AG04450 (cell line): ENCODE measurements around the gene POC1B. TPM values are rescaled to one million over a fixed set of nuclear protein-coding genes. Genes with fewer than 3 reads are reported as not detected.

Experiments used
- CTCF ChIA-PET: fragments of 300-600, 350-600 bp; formaldehyde crosslinking; extraction: SDS; loops from one replicate; lab custom pipeline; 2022; ENCODE audit warnings: antibody characterized with exemption, inconsistent platforms; lab: Charles Lee
- POLR2A ChIA-PET: fragments of 350-600 bp; formaldehyde crosslinking; extraction: SDS; loops from one replicate; lab custom pipeline; 2021; ENCODE audit warnings: antibody characterized with exemption, inconsistent platforms; lab: Yijun Ruan, JAX
- DNase-seq: peaks from one replicate; pipeline ENCODE4 v3.0.0-alpha.2; 2011; ENCODE audit warnings: low read depth, low spot score
- H3K27ac ChIP-seq: one replicate; pipeline ENCODE4 v1.5.1; 2012; ENCODE audit warnings: low read depth, low read length, control low read depth
- H3K27me3 ChIP-seq: one replicate; pipeline ENCODE4 v1.6.0; 2012; ENCODE audit warnings: low read length; ENCODE audit not compliant: control insufficient read depth, insufficient read depth
- H3K4me3 ChIP-seq: 2 replicates; pipeline ENCODE4 v1.5.1; 2011; ENCODE audit warnings: mild to moderate bottlenecking, low read depth, low read length, control low read depth
- H3K9me3 ChIP-seq: 2 replicates; pipeline ENCODE4 v1.5.1; 2012; ENCODE audit warnings: low read length; ENCODE audit not compliant: control insufficient read depth, insufficient read depth
- CTCF ChIP-seq: IDR thresholded peaks from 2 replicates; pipeline ENCODE4 v1.5.1; 2011; ENCODE audit warnings: low read depth, low read length, control low read depth, inconsistent platforms
- polyA plus RNA-seq: library from polyadenylated mRNA; depleted of rRNA; stranded (reverse); fragments of >200 nt; gene quantifications from 2 replicates; pipeline ENCODE4 v1.2.3, GENCODE V29; 2011

POC1B gene
- polyA plus RNA-seq, 1 experiment, result 11.9 TPM

GRCh38 chr12:89416049-89416792 is 109.6 kb downstream of the POC1B start:
- TF ChIP-seq CTCF, result no peak
- CTCF ChIA-PET, result interaction anchor here (0.6 to 1.0 kb wide), 3 partner anchors 46 to 705 kb away, joined by 3 read pairs; no protein-coding TSS in a partner anchor
- POLR2A ChIA-PET, result interaction anchor here (1.0 to 1.4 kb wide), 2 partner anchors 35 to 63 kb away, joined by 3 to 4 read pairs; no protein-coding TSS in a partner anchor

GRCh38 chr12:89414851-89415250 is 111.0 kb downstream of the POC1B start:
- Histone ChIP-seq H3K4me3 (no peak overlapping the region), H3K9me3 (no peaks in the 10 kb centered on the region), H3K27me3 (no peaks in the 10 kb centered on the region), H3K27ac (no peak overlapping the region)
- CTCF ChIA-PET, result no interaction called here
- DNase-seq, result no peak
- POLR2A ChIA-PET, result no interaction called here
- TF ChIP-seq CTCF, result no peak

More at GRCh38 chr12:89416049-89416792, 109.6 kb downstream of the POC1B start:
- no peak for DNase-seq
- Histone ChIP-seq H3K27me3 (no peaks in the 10 kb centered on the region), H3K9me3 (no peaks in the 10 kb centered on the region), H3K4me3 (no peak overlapping the region), H3K27ac (no peak overlapping the region)

GRCh38 chr12:89414322-89414721 is 111.5 kb downstream of the POC1B start:
- ChIA-PET CTCF (no interaction called here), POLR2A (no interaction called here)
- H3K4me3 ChIP-seq, result no peak overlapping the region
- no peaks in the 10 kb centered on the region for H3K9me3 ChIP-seq
- H3K27ac ChIP-seq, result no peak overlapping the region
- H3K27me3 ChIP-seq, result no peaks in the 10 kb centered on the region
- no peak for TF ChIP-seq CTCF
- DNase-seq, result no peak

- no peak for TF ChIP-seq CTCF
- Histone ChIP-seq H3K27ac (no peak overlapping the region), H3K27me3 (no peaks in the 10 kb centered on the region), H3K4me3 (no peak overlapping the region), H3K9me3 (no peaks in the 10 kb centered on the region; the same call in 1 of the 2 replicates)
- ChIA-PET CTCF (interaction anchor here (0.6 kb wide), 1 partner anchor 24 kb away, joined by 4 read pairs; no protein-coding TSS in a partner anchor), POLR2A (interaction anchor here (0.6 kb wide), 1 partner anchor 497 kb away, joined by 3 read pairs; no protein-coding TSS in a partner anchor)
- DNase-seq, result no peak
Observed at GRCh38 chr12:89413234-89413633, 112.6 kb downstream of the POC1B start.

GRCh38 chr12:89412665-89413064 is 113.2 kb downstream of the POC1B start:
- Histone ChIP-seq H3K9me3 (no peaks in the 10 kb centered on the region; the same call in 1 of the 2 replicates), H3K4me3 (no peak overlapping the region), H3K27me3 (no peaks in the 10 kb centered on the region), H3K27ac (no peak overlapping the region)
- ChIA-PET POLR2A (no interaction called here), CTCF (no interaction called here)
- no peak for DNase-seq
- no peak for TF ChIP-seq CTCF
